GM21723 (cell line): Measurements from ENCODE around the gene RNPS1.

Experiments
- ATAC-seq: cut with Tn5 transposase; IDR thresholded peaks from one replicate; pipeline ENCODE4 v1.9.1; 2021; ENCODE audit warnings: mild to moderate bottlenecking, moderate library complexity; ENCODE audit not compliant: unreplicated experiment

Gene RNPS1

GRCh38 chr16:2236337-2237101 lies 31.4 kb downstream of the RNPS1 start, which contains the start of gene DNASE1L2:
Gene DNASE1L2, plus strand, starts transcription at chr16:2236444. Its CDS starts 373 bp downstream, at chr16:2236817.
- no peak for ATAC-seq

GRCh38 chr16:2235695-2236336 lies 32.1 kb downstream of the RNPS1 start:
- ATAC-seq, result no peak

GRCh38 chr16:2235234-2235651 lies 32.7 kb downstream of the RNPS1 start:
- ATAC-seq, result no peak

DNA sequence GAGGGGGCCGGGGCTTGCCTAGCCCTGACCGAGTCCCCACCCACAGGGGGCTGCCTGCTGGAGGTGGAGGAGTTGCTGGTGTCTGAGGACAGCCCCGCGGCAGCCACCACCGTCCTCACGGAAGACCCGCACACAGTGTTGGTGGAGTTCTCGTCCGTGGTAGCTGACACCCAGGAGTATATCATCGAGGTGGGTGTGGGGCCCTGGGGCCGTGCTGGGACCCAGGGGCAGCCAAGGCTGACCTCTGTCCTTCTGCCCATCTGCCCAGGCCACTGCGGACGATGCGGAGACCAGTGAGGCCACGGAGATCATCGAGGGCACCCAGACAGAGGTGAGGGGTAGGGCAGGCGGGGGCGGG lies 33.1 kb downstream of the RNPS1 start:
- no peak for ATAC-seq

GRCh38 chr16:2233872-2234812 lies 33.8 kb downstream of the RNPS1 start:
- no peak for ATAC-seq

GRCh38 chr16:2233046-2233775 lies 34.7 kb downstream of the RNPS1 start:
- no peak for ATAC-seq

DNA sequence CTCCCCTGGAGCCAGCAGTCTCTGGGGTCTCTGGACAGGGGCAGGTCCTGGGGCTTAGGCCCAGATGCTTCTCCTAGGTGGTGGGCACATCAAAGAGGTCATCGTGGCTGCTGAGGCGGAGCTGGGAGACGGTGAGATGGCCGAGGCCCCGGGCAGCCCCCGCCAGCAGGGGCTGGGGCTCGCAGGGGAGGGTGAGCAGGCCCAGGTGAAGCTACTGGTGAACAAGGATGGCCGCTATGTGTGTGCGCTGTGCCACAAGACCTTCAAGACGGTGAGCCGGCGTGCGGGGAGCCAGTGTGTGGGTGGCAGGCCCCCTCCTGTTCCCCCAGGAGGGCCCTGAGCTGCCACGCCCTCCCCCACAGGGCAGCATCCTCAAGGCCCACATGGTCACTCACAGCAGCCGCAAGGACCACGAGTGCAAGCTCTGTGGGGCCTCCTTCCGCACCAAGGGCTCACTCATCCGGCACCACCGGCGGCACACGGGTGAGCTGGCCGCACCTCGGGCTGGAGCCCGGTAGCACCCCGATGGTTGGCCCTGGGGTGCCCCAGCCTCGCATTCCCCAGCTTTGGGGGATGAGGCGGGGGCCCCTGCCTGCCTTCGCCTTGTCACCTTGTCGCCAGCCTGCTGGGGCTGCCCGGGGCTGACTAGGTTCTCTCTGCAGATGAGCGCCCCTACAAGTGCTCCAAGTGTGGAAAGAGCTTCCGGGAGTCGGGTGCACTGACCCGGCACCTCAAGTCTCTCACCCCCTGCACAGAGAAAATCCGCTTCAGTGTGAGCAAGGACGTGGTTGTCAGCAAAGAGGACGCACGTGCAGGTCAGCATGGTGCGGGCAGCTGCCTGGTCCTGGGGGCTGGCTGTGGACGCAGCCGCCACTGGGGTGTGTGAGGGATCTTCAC lies 35.6 kb downstream of the RNPS1 start:
- ATAC-seq, result no peak

- ATAC-seq, result no peak
These were observed 36.7 kb downstream of the RNPS1 start for GRCh38 chr16:2231016-2231931.

DNA sequence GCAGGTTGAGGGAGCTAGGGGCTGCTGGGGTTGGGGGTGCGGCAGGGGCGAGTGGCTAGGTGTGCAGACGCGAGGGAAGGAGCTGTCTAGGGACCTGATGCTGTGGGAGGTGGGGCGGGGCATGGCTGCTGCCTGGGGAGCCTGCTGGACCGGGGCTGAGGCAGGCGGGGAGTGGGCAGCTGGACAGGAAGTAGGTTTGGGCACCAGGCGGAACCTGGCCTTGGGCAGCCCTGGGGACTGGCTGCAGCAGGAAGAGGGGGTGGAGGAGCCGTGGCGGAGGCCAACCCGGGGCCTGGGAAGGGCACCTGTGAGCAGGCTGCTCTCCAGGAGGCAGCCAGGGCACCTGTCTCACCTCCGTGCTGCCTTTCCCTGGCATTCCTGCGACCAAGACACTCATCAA lies 37.5 kb downstream of the RNPS1 start:
- ATAC-seq, result no peak

GRCh38 chr16:2229632-2230250 lies 38.2 kb downstream of the RNPS1 start:
- no peak for ATAC-seq

DNA sequence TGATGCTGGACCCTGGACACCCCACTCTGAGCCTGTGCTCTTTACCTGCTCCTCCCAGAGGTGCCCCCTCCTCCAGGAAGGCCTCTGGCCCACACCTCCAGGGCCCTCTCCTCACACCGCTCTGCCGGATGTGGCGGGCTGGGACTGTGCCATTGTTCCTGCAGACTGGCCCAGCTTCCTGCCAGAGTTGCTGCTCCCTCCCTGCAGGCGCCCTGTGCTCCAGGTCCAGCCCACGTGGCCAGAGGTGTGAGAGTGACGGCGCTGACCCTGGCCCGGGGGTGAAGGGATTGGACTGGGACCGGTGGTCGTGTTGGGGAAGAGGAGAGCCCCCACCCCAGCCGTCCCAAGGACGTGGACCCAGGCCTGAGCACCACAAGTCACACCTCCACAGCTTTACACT lies 38.8 kb downstream of the RNPS1 start:
- no peak for ATAC-seq

DNA sequence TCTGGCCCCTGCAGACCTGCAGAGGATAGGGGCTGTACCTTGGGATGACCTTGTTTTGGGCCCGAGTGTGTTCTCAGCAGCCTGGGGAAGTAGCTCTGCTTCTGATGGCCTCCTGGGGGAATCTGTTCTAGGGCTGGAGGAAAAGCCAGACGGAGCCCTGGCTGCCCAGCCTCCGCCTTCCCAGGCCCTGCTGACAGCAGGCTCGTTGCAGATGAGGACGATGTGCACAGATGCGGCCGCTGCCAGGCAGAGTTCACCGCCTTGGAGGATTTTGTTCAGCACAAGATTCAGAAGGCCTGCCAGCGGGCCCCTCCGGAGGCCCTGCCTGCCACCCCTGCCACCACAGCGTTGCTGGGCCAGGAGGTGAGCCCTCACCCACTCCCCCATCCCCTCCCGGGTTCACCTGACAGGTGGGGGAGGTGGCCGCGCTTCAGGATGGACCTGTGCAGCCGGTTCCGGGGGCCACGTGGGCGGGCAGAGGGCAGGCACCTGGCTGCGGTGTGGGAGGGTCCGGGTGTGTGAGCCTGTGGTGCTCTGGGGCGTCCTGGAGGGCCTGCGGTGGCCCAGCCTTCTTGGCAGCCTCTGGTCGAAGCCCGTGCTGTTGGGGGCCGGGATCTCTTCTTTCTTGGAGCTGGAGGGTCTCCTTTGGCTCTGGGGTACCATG lies 39.6 kb downstream of the RNPS1 start:
- ATAC-seq, result no peak

DNA sequence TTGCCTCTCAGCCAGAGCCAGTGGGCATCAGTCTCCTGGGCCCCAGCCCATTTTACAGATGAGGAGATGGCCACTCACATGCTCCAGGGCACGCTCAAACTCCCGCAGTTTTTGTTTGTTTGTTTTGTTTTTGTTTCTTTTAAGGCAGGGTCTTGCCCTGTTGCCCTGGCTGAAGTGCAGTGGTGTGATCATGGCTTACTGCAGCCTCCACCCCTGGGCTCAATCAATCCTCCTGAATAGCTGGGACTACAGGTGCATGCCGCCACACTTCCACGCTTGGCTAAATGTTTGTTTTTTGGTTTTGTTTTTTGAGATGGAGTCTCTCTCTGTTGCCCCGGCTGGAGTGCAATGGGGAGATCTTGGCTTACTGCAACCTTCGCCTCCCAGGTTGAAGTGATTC lies 41.0 kb downstream of the RNPS1 start:
- ATAC-seq, result no peak

DNA sequence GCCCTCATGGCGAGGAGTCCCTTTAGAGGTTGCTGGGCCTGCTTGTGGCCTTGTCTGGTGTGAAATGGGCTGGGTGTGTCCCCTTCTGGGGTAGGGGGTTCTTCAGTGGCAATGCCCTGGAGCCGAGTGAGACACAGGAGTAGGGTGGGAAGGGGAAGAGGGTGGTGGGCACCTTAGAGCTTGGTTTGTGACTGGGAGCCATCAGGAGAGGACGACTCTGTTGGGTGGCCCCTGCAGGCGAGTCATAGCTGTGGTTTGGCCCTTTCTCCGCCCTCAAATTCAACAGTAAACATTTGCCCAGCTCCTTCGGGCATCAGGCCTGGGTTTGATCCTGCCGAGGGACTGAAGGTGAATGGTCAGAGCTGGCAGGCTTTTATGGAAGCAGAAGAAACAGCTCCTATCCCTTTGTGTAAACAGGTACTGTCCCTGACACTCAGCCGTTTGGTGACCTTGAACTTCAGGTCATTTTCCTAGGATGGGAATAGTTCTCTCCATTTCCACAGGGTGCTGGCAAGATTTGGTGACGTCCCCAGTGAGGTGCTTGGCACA lies 41.6 kb downstream of the RNPS1 start:
- ATAC-seq, result no peak

DNA sequence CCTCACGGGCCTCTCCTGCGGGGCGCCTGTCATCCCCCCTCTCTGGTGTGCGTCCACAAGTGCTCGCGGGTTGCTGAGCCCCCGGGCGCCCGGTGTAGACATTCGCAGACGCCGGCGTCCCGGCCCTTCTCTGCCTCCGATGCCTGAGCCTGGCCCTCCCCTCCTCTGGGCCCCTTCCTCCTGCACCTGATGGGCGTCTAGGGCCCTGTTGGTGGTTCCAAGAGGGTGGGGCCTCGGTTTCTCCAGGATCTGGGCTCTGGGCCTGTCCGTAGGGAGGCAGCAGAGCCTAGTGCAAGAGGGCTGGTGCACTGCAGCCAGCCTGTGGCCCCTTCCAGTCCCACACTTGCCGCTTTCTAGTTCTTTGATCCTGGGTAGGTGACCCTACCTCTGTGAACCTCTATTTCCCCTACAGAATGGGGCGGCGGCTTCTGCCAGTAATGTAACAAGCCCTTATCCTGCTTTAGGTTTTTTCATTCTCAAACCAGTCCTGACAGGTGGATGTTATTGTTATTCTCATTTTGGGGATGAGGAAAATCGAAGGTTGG lies 43.9 kb downstream of the RNPS1 start:
- peak; percentile 32 for ATAC-seq

DNA sequence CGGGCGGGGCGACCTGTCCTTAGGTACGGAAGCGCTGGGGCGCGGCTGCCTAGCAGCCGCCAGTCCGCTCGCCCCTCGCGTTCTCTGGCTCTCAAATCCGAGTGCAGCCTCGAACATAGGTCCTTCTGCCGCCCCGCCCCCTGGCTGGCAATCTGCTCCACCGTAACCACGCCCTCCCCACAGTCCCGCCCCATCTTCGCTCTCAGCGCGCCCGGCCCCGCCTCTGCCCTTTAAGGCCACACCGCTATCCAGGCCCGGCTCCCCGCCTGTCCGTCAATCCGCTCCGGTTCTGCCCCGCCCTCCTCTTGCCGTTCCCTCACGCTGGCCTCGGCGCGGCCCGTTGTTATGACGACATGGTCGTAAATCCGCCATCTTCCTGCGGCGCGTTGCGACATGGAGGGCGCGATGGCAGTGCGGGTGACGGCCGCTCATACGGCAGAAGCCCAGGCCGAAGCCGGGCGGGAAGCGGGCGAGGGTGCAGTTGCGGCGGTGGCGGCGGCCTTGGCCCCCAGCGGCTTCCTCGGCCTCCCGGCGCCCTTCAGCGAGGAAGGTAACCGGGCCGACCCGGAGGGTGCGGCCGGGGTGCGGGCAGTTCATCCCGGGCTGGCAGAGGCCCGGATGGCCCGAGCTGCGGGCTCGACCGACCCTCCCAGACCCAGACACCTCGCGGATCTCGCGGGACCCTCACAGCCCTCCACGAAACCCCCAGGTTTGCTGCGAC lies 44.5 kb downstream of the RNPS1 start, which contains the start of gene E4F1:
Gene E4F1, plus strand, starts transcription at position 371 of the 721 bp plus-strand sequence. Its CDS starts 23 bp downstream, at position 394.
- ATAC-seq, result peak; percentile 89
